Fibroblast of pulmonary artery (primary cell): Measurements from ENCODE around the gene ZNF853.
A peak's percentile ranks its signal among the peaks of the same experiment; 100 is the strongest.
"Not testable (repeated sequence)": the region's sequence is repeated elsewhere in the genome, so short reads cannot be mapped to it uniquely, and the experiment has no call there.

Source experiments
- DNase-seq: peaks from one replicate; pipeline ENCODE4 v3.0.0-alpha.2; 2010; ENCODE audit warnings: low read depth
- H3K4me3 ChIP-seq: replicated peaks from 2 replicates; pipeline ENCODE4 v1.5.1; 2011; ENCODE audit warnings: low read depth, mild to moderate bottlenecking, control low read depth, low read length, moderate library complexity
- TF ChIP-seq, protein P1 (sequence below): IDR thresholded peaks from 2 replicates; pipeline ENCODE4 v1.5.1; 2011; ENCODE audit warnings: mild to moderate bottlenecking, control low read depth, low read length, inconsistent platforms; ENCODE audit errors: missing control alignments

ZNF853 gene

DNA sequence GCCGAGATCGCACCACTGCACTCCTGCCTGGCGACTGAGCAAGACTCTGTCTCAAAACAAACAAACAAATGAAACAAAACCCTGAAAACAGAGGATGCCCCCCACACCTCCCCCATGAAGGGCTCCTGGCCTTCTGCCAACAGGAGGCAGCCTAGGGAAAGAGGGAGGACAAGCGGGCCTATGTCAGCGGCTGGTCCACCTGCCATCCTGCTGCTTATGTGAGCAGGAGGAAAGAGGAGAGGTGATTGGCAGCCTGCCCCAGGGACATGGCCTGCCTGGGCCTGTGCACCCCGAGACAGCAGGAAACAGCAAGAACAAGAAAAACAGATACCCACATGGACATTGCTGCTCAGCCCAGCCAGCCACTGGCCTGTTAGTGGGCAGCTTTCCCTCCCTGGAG, 12.6 kb downstream of the ZNF853 start:
- no peak for DNase-seq
- no peak overlapping the region for H3K4me3 ChIP-seq
- TF ChIP-seq, protein P1, sequence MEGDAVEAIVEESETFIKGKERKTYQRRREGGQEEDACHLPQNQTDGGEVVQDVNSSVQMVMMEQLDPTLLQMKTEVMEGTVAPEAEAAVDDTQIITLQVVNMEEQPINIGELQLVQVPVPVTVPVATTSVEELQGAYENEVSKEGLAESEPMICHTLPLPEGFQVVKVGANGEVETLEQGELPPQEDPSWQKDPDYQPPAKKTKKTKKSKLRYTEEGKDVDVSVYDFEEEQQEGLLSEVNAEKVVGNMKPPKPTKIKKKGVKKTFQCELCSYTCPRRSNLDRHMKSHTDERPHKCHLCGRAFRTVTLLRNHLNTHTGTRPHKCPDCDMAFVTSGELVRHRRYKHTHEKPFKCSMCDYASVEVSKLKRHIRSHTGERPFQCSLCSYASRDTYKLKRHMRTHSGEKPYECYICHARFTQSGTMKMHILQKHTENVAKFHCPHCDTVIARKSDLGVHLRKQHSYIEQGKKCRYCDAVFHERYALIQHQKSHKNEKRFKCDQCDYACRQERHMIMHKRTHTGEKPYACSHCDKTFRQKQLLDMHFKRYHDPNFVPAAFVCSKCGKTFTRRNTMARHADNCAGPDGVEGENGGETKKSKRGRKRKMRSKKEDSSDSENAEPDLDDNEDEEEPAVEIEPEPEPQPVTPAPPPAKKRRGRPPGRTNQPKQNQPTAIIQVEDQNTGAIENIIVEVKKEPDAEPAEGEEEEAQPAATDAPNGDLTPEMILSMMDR, result no peak

DNA sequence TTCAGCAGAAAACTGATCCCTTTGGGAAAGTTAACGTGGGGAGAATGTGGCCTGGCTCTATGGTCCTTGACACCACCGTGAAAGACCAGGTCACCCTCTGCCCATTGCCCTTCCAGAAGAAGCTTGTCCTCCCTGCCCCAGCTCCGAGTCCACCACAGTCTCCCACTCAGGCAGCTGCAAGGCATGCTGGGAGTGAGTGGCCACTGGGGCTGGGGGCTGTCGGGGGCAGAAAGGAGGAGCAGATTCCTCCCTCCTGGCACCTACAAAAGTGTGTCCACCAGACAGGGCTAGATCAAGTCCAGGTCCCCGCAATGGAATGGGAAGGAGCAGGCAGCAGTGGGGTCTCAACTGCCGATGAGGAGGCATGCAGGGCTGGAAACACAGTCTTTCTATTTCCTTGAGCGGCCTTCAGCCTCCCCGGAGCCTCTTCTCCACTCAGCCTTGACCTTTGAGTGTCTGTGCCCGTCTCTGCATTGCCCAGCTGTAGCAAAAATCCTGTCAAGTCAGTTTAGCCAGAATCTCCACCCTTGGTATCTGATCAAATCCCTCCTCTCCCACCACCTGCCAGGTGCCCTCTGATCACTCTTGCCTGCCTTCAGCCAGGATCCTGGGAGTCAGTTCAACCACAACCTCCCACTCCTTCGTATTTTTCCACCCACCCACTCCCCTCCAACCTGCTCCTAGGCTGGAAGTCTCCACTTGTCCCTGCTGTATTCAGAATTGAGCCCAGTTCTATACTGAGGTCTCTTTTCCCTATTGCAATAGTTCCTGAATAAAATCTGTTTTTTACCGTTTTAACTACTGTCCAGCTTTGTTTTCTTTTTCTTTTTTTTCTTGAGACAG, 14.8 kb downstream of the ZNF853 start:
- DNase-seq, result no peak
- no peak overlapping the region for H3K4me3 ChIP-seq
- TF ChIP-seq, protein P1, result no peak

DNA sequence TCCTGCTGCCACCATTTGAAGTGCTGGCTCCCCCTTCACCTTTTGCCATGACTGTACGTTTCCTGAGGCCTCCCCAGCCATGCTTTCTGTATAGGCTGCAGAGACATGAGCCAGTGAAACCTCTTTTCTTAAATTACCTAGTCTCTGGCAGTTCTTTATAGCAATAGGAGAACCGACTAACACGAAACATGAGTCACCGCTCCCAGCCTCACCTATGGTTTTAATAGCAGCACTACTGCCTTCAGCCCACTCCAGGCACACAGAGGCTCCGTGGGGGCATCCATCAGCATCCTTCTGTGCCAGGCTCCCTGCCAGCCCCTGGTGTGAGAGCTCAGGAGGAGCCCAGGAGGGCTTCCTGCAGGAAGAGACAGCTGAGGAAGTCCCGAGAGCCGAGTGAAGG, 16.2 kb downstream of the ZNF853 start:
- TF ChIP-seq, protein P1, result no peak
- DNase-seq, result no peak
- no peak overlapping the region for H3K4me3 ChIP-seq

DNA sequence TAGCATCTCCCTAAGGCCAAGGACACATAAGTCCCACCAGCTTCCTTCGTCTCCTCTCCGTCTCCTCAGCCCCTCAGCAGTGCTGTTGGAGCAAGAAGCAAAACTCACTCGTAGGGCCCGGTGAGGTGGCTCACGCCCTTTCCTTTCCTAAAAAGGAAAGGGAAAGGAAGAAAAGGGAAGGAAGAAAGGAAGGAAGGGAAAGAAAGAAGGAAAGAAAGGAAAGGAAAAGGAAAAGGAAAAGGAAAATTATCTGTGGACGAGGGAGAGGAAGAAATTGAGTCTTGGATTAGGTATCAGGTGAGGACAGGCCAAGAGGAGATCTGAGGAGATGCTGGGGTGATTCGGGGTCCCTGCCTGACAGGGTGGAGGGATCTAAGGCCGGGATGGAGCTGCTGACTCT, 18.6 kb downstream of the ZNF853 start:
- TF ChIP-seq, protein P1, result no peak
- no peak for DNase-seq
- no peak overlapping the region for H3K4me3 ChIP-seq

DNA sequence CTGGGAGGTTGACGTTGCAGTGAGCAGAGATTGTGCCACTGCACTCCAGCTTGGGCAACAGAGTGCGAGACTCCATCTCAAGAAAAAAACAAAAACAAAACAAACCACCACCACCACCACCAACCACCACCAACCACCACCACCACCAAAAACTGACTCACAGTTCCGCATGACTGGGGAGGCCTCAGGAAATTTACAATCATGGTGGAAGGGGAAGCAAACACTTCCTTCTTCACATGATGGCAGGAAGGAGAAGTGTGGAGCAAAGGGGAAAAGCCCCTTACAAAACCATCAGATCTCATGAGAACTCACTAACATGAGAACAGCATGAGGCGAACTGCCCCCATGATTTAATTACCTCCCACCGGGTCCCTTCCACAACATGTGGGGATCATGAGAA, 19.6 kb downstream of the ZNF853 start:
- not testable (repeated sequence) for DNase-seq, H3K4me3 ChIP-seq

DNA sequence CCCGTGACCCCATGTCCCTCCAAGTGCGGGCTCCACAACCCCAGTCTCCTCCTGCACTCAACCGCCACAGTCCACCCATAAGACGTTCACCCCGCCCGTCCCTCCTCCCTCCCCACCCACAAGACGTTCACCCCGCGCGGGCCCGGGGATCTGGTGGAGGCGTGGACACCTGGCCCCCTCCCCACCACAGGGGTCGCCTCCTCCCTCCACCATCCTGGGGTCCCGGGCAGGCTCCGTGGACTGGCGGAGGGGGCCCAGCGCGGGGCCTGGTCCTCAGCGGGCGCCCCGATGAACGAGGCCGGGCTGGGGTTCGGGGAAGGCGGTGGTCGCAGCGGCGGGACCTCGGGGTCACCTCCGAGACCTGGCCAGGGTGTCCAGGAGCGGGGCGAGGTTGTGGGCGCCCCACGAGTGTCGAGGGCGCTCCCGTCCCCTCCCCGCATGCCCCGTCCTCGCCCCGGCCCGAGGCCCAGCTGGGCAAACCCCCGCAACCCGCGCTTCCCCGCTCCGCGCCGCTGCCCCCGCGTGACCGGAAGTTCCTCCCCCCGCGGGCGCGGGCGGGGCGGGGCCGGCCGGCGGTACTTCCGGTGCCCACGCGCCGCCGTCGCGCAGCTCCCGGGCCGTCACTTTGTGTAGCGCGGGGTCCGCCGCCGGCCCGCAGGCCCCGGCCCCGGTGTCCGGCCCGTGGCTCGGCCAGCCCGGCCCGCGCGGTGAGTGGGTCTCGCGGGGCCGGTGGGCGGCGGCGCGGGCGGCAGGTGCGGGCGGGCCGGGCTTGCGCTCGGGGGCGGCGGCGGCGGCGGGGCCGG, 21.5 kb downstream of the ZNF853 start, which contains the start of gene ZNF316:
Gene ZNF316, plus strand, starts transcription at position 578 of the 803 bp plus-strand sequence. CDS start 5,092 bp downstream, outside the sequence.
- H3K4me3 ChIP-seq, result peak within 1 kb of the TSS; percentile 71
- TF ChIP-seq, protein P1, result no peak
- peak; percentile 52 for DNase-seq

DNA sequence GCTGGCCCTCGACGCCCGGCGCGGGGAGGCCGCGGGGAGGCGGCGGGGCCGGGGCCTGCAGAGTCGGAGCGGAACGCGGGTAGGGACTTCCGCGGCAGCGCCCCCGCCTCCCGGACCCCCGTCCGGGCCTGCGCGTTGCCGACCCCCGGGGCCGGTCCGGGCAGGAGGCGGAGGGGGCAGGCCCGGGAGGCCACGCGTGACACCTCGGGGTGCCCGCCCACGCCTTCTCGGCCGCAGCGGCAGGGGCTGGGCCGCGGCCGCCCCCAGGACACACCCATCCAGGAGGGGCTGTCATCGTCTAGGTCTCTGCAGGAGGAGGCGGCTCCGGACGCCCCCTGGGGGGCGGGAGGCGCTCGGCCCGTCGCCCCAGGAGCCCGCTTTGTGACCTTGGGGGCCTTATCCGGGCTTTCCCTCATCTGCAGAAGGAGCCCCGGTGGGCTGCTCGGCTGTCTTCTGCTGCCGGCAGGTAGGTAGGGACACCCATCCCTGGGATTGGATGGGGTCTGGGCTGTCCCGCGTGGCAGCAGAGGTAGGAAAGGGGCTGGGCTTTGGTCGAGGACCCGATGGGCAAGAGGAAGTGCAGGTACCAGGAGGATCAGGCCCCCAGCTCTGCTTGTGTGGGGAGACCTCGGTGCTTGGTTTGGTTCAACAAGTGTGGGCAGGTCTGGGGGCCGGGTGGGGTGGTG, 22.3 kb downstream of the ZNF853 start:
- peak overlapping the region; percentile 71 for H3K4me3 ChIP-seq
- TF ChIP-seq, protein P1, result peak; percentile 17
- DNase-seq, result peak; percentile 8
